ENCODE measurements around the gene UBE2F. TPM values are rescaled to one million over a fixed set of nuclear protein-coding genes. Genes with fewer than 3 reads are reported as not detected.

UBE2F gene
- total RNA-seq, 1 experiment from 2014 or later = 51.2 TPM

DNA sequence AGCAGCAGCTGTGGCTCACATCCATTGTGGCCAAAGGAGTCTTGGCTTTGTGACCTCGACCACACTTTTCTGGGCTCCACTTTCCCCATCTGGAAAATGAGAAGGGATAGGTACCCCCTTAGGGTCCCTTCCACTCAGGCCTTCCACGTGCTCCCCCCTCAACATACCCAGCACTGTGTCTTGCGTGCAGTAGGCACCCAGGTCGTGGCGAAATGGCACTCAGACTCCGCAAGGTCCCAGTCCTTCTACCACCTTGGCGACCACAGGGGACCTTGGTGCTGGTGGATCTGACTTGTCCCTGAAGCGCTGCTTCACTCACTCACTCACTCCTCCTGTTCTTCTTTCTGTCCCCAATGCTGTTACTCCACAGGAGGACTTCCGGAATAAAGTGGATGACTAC, 74.1 kb downstream of the UBE2F start:
- no TSS peak for BruUV-seq (replicated peaks)
- no peaks in the 10 kb centered on the region for H3K9me3 ChIP-seq (ENCODE audit: low read depth, low read length, poor library complexity, severe bottlenecking)
- ChIA-PET CTCF (no interaction called here), POLR2A (ENCODE audit: low non-redundant PET) (no interaction called here)
- H3K4me3 ChIP-seq (ENCODE audit: low read depth, low read length, poor library complexity, severe bottlenecking) = no peak overlapping the region
- no peak for DNase-seq (ENCODE audit: low spot score)
- no peak overlapping the region for H3K27ac ChIP-seq (ENCODE audit: low read depth, low read length, poor library complexity, severe bottlenecking)
- intact Hi-C loops (cut with micrococcal nuclease; ENCODE audit: unreplicated experiment) = no loop called here
- no peaks in the 10 kb centered on the region for H3K4me1 ChIP-seq (ENCODE audit: insufficient read depth, low read length, poor library complexity, severe bottlenecking)
- H3K36me3 ChIP-seq (ENCODE audit: insufficient read depth, low read length, poor library complexity, severe bottlenecking) = peaks cover 6% of the 10 kb centered on the region
- no peaks in the 10 kb centered on the region for H3K27me3 ChIP-seq (replicated peaks; ENCODE audit: insufficient read depth, low read depth, low read length, poor library complexity)
- TF ChIP-seq EZH2 (IDR thresholded peaks at IDR 0.05; ENCODE audit: borderline replicate concordance, low read depth, low read length, poor library complexity, severe bottlenecking) = no peak
- TF ChIP-seq, protein P1, sequence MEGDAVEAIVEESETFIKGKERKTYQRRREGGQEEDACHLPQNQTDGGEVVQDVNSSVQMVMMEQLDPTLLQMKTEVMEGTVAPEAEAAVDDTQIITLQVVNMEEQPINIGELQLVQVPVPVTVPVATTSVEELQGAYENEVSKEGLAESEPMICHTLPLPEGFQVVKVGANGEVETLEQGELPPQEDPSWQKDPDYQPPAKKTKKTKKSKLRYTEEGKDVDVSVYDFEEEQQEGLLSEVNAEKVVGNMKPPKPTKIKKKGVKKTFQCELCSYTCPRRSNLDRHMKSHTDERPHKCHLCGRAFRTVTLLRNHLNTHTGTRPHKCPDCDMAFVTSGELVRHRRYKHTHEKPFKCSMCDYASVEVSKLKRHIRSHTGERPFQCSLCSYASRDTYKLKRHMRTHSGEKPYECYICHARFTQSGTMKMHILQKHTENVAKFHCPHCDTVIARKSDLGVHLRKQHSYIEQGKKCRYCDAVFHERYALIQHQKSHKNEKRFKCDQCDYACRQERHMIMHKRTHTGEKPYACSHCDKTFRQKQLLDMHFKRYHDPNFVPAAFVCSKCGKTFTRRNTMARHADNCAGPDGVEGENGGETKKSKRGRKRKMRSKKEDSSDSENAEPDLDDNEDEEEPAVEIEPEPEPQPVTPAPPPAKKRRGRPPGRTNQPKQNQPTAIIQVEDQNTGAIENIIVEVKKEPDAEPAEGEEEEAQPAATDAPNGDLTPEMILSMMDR (conservative IDR thresholded peaks at IDR 0.05; ENCODE audit: low read depth, low read length) = no peak

DNA sequence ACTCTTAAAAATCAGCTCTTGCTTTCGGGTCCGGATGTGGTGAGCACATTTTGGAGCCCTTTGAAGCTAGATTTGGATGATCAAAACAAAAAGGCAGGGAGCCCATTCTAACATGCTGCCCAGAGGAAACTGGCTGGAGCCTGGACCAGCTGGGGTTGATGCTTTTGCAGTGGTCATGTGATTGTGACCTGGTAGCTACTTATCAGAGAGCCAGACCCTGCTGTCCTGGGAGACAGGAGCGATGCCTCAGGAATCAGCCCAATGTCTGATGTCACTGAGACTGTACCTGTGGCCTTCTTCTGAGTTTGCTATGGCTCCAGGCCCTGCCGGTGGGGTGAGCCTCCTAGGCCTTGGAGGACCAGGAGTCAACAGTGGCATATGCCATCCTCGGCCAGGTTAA, 75.3 kb downstream of the UBE2F start:
- POLR2A ChIA-PET (ENCODE audit: low non-redundant PET) = no interaction called here
- no peaks in the 10 kb centered on the region for H3K4me1 ChIP-seq (ENCODE audit: insufficient read depth, low read length, poor library complexity, severe bottlenecking)
- H3K9me3 ChIP-seq (ENCODE audit: low read depth, low read length, poor library complexity, severe bottlenecking) = no peaks in the 10 kb centered on the region
- BruUV-seq (replicated peaks) = no TSS peak
- no peak overlapping the region for H3K4me3 ChIP-seq (ENCODE audit: low read depth, low read length, poor library complexity, severe bottlenecking)
- H3K27me3 ChIP-seq (replicated peaks; ENCODE audit: insufficient read depth, low read depth, low read length, poor library complexity) = no peaks in the 10 kb centered on the region
- intact Hi-C loops (cut with micrococcal nuclease; ENCODE audit: unreplicated experiment) = no loop called here
- DNase-seq (ENCODE audit: low spot score) = no peak
- CTCF ChIA-PET = no interaction called here
- no peak overlapping the region for H3K27ac ChIP-seq (ENCODE audit: low read depth, low read length, poor library complexity, severe bottlenecking)
- no peak for TF ChIP-seq EZH2 (IDR thresholded peaks at IDR 0.05; ENCODE audit: borderline replicate concordance, low read depth, low read length, poor library complexity, severe bottlenecking)
- TF ChIP-seq, protein P1 (conservative IDR thresholded peaks at IDR 0.05; ENCODE audit: low read depth, low read length) = no peak
- peaks cover 4% of the 10 kb centered on the region for H3K36me3 ChIP-seq (ENCODE audit: insufficient read depth, low read length, poor library complexity, severe bottlenecking)

DNA sequence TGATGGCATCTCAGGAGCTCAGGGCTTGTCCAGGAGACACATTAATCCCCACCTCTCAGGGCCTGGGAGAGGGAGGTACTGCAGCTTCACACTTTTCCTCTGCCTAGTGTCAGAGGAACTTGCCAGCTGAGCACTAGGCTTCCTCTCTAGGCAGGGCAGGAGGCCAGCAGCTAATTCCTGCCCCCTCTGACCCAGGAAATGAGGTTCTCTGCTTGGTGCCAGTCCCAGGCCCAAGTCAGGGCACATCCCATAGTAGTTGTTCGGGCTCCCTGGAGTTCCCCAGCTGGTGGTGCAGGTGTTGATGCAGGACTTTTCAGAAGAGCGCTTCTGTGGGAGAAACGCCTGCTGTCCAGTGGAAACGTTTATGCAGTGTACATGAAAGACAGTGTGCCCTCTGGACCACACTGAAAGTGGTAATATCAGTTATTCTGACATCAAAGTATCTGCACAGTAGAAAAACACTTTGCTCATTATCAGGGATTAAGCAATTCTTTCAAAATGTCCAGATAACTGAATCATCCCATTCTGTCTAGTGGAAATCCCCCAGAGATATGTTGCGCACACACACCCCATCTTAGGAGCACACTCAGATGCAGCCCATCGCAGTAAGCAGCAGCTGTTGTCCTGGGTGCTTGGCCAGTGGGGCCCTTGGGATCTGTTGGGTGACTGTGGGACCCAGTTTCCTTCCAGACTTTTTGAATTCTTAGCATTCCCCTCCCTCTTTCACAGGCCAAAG, 76.2 kb downstream of the UBE2F start:
- ChIA-PET POLR2A (ENCODE audit: low non-redundant PET) (no interaction called here), CTCF (no interaction called here)
- H3K27me3 ChIP-seq (replicated peaks; ENCODE audit: insufficient read depth, low read depth, low read length, poor library complexity) = no peaks in the 10 kb centered on the region
- peaks cover 3% of the 10 kb centered on the region for H3K36me3 ChIP-seq (ENCODE audit: insufficient read depth, low read length, poor library complexity, severe bottlenecking)
- intact Hi-C loops (cut with micrococcal nuclease; ENCODE audit: unreplicated experiment) = no loop called here
- no peaks in the 10 kb centered on the region for H3K4me1 ChIP-seq (ENCODE audit: insufficient read depth, low read length, poor library complexity, severe bottlenecking)
- TF ChIP-seq EZH2 (IDR thresholded peaks at IDR 0.05; ENCODE audit: borderline replicate concordance, low read depth, low read length, poor library complexity, severe bottlenecking) = no peak
- TF ChIP-seq, protein P1 (conservative IDR thresholded peaks at IDR 0.05; ENCODE audit: low read depth, low read length) = no peak
- H3K4me3 ChIP-seq (ENCODE audit: low read depth, low read length, poor library complexity, severe bottlenecking) = no peak overlapping the region
- DNase-seq (ENCODE audit: low spot score) = no peak
- no peak overlapping the region for H3K27ac ChIP-seq (ENCODE audit: low read depth, low read length, poor library complexity, severe bottlenecking)
- BruUV-seq (replicated peaks) = no TSS peak
- no peaks in the 10 kb centered on the region for H3K9me3 ChIP-seq (ENCODE audit: low read depth, low read length, poor library complexity, severe bottlenecking)

Data from A673 (cell line).